Osteocyte (in vitro differentiated cells): Measurements from ENCODE around the gene RCVRN. TPM values are rescaled to one million over a fixed set of nuclear protein-coding genes. Genes with fewer than 3 reads are reported as not detected.
A peak's percentile ranks its signal among the peaks of the same experiment; 100 is the strongest.

Experiments
- DNase-seq: peaks from one replicate; pipeline ENCODE4 v3.0.0; 2021; ENCODE audit warnings: mixed read lengths; ENCODE audit not compliant: unreplicated experiment; ENCODE audit errors: extremely low spot score
- H3K27ac Mint-ChIP-seq: one replicate; pipeline ENCODE4 v1.8.0; 2021; ENCODE audit warnings: mild to moderate bottlenecking, mixed read lengths; ENCODE audit not compliant: unreplicated experiment
- H3K27me3 Mint-ChIP-seq: one replicate; pipeline ENCODE4 v1.8.0; 2021; ENCODE audit warnings: mixed read lengths; ENCODE audit not compliant: unreplicated experiment
- H3K36me3 Mint-ChIP-seq: one replicate; pipeline ENCODE4 v1.8.0; 2021; ENCODE audit warnings: mixed read lengths; ENCODE audit not compliant: unreplicated experiment
- H3K4me1 Mint-ChIP-seq: one replicate; pipeline ENCODE4 v1.8.0; 2021; ENCODE audit warnings: mixed read lengths; ENCODE audit not compliant: unreplicated experiment
- H3K4me3 Mint-ChIP-seq: one replicate; pipeline ENCODE4 v1.8.0; 2021; ENCODE audit warnings: mild to moderate bottlenecking, moderate library complexity, mixed read lengths; ENCODE audit not compliant: unreplicated experiment
- H3K9me3 Mint-ChIP-seq: one replicate; pipeline ENCODE4 v1.8.0; 2021; ENCODE audit warnings: mixed read lengths; ENCODE audit not compliant: unreplicated experiment
- CTCF ChIP-seq: fragments of 200-600 bp; sonication (generic); IDR thresholded peaks from 2 replicates; pipeline ENCODE4 v1.5.0; 2021; ENCODE audit warnings: antibody characterized with exemption, mild to moderate bottlenecking, moderate library complexity
- total RNA-seq: library from RNA; stranded (reverse); gene quantifications from 2 replicates; pipeline ENCODE4 v1.2.1, GENCODE V29; 2021

The RCVRN gene
- total RNA-seq, 1 donor from 2014 or later = not detected

- Mint-ChIP-seq H3K27me3 (no peaks in the 10 kb centered on the region), H3K4me1 (peaks cover 17% of the 10 kb centered on the region), H3K4me3 (no peak overlapping the region), H3K27ac (peak overlapping the region; percentile 53), H3K9me3 (no peaks in the 10 kb centered on the region), H3K36me3 (no peaks in the 10 kb centered on the region)
- no peak for DNase-seq
- TF ChIP-seq CTCF = no peak
Measured at GRCh38 chr17:9900044-9900594, 5.0 kb downstream of the RCVRN start.

GRCh38 chr17:9899280-9900043 is 5.6 kb downstream of the RCVRN start:
- H3K27me3 Mint-ChIP-seq = no peaks in the 10 kb centered on the region
- H3K27ac Mint-ChIP-seq = no peak overlapping the region
- H3K4me3 Mint-ChIP-seq = no peak overlapping the region
- H3K4me1 Mint-ChIP-seq = peaks cover 17% of the 10 kb centered on the region
- H3K36me3 Mint-ChIP-seq = no peaks in the 10 kb centered on the region
- no peaks in the 10 kb centered on the region for H3K9me3 Mint-ChIP-seq
- DNase-seq = no peak
- TF ChIP-seq CTCF = no peak

- DNase-seq = no peak
- H3K4me3 Mint-ChIP-seq = no peak overlapping the region
- no peak for TF ChIP-seq CTCF
- H3K27me3 Mint-ChIP-seq = no peaks in the 10 kb centered on the region
- H3K9me3 Mint-ChIP-seq = peaks cover 4% of the 10 kb centered on the region
- H3K36me3 Mint-ChIP-seq = no peaks in the 10 kb centered on the region
- no peak overlapping the region for H3K27ac Mint-ChIP-seq
- peaks cover 23% of the 10 kb centered on the region for H3K4me1 Mint-ChIP-seq
Measured at GRCh38 chr17:9898812-9899211, 6.3 kb downstream of the RCVRN start.

GRCh38 chr17:9897372-9897968 is 7.6 kb downstream of the RCVRN start:
- peaks cover 31% of the 10 kb centered on the region for H3K4me1 Mint-ChIP-seq
- TF ChIP-seq CTCF = no peak
- DNase-seq = no peak
- H3K4me3 Mint-ChIP-seq = no peak overlapping the region
- peaks cover 2% of the 10 kb centered on the region for H3K36me3 Mint-ChIP-seq
- no peaks in the 10 kb centered on the region for H3K27me3 Mint-ChIP-seq
- peaks cover 6% of the 10 kb centered on the region for H3K9me3 Mint-ChIP-seq
- H3K27ac Mint-ChIP-seq = no peak overlapping the region

GRCh38 chr17:9895923-9896322 is 9.1 kb downstream of the RCVRN start:
- Mint-ChIP-seq H3K27me3 (no peaks in the 10 kb centered on the region), H3K36me3 (peaks cover 2% of the 10 kb centered on the region), H3K27ac (no peak overlapping the region), H3K4me1 (peaks cover 27% of the 10 kb centered on the region), H3K9me3 (peaks cover 6% of the 10 kb centered on the region), H3K4me3 (no peak overlapping the region)
- no peak for DNase-seq
- TF ChIP-seq CTCF = no peak
